GM21529 (cell line): ENCODE measurements around the gene CBX1.

Experiments
- ATAC-seq: cut with Tn5 transposase; IDR thresholded peaks from one replicate; pipeline ENCODE4 v1.9.1; 2021; ENCODE audit not compliant: unreplicated experiment

CBX1 gene

GRCh38 chr17:48101012-48101720 is at the start of gene CBX1:
CBX1 (minus strand) TSS chr17:48101478; CDS start chr17:48077004, 24,474 bp downstream.
- peak; percentile 82 for ATAC-seq

DNA sequence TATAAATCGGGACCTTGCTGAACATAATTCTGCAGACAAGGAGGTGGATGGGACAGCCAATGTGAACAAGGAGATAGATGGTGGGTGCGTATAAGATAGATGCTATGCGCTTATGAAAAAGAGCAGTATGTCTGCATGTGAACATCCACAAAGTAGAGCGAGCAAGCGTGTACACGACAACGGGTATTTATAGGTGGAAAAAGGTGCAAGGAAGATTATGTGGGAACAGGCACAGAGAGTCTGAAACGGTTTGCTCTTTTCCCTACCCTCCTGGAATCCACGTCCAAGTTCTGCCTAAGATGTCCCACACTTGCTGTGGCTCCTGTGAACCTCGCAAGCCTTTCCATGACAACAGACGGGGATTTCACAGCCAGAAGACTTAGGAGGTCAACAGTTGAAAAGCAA is 49.3 kb upstream of the CBX1 start:
- ATAC-seq: no peak

- ATAC-seq: no peak
Observed at GRCh38 chr17:48149787-48150463, 48.6 kb upstream of the CBX1 start.

GRCh38 chr17:48148854-48149786 is 47.8 kb upstream of the CBX1 start:
- ATAC-seq: no peak

- no peak for ATAC-seq
Observed at GRCh38 chr17:48148029-48148770, 46.9 kb upstream of the CBX1 start.

GRCh38 chr17:48144976-48145798 is 43.9 kb upstream of the CBX1 start:
- ATAC-seq: no peak

GRCh38 chr17:48144231-48144630 is 43.0 kb upstream of the CBX1 start:
- no peak for ATAC-seq

GRCh38 chr17:48143629-48144028 is 42.4 kb upstream of the CBX1 start:
- no peak for ATAC-seq

DNA sequence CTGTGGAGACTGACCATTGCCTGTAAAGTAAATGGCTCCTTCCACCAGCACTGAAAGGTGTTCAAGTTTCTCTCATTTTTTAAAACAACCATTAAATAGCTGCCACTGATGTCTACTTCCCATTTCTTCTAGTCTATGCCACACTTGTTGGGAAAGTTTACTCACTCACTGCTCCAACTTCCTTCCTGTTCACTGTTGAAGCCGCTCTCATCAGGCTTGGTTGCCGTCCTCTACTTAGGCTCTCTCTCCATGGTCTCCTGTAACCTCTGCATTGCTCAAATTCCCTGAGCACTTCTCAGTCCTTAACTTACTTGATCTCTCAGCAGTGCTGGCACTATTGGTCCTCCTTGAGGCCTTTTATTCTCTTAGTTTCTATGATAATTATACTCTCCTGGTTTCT is 38.7 kb upstream of the CBX1 start:
- no peak for ATAC-seq

DNA sequence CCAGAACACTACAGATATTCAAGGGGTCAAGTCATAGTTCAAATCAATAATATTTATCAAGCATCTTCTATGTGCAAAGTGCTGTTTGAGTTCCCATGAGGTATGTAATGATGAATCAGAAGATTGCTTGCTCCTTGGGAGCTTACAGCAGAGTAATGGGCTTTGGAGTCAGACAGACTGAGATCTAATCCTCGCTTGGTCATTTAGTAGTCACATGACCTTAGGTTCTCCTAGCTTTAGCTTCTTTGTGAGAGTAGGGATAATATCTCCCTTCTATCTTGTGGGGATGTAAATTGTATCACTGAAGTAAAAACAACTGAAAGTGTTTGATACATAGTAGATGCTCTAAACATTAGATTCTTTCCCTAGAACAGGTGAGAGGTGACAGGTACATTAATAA is 36.4 kb upstream of the CBX1 start:
- ATAC-seq: no peak

DNA sequence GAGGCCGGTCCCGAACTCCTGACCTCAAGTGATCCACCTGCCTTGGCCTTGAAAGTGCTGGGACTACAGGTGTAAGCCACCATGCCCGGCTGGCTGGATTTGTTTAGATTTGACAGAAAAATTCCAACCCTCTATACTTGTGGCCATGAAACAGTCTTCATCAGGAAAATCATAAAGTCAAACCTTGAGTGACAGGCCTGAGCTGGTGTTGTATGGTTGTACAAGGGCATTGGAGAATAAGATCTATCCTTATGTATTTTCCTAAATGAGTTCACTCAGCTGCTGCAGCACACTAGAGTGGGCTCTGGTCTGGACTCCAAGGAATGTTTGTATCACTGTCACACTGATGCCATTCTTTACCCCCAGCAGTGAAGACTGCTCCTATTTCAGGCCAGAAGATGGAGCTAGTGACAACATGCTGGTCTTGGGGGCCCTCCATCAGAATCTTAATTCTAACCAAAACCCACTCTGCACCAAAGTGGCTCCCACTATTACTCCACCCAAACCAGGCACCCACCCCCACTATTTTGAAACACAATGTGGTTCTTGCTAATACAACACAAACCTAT is 33.7 kb upstream of the CBX1 start:
- ATAC-seq: no peak

DNA sequence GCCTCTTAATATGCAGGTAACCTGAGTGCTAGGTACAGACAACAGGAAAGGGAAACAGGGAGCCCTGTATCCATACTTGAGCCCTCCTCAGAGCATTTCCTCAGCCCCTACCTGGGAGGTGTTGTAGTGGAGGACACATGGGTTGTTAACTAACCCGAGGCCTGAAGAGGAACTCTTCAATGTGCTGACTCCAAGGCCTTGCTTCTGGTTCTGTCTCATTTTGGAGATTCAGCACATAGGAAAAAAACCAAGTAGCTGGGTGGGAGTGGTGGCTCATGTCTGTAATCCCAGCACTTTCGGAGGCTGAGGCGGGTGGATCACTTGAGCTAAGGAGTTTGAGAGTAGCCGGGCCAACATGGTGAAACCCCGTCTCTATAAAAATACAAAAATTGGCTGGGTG is 31.1 kb upstream of the CBX1 start:
- no peak for ATAC-seq

DNA sequence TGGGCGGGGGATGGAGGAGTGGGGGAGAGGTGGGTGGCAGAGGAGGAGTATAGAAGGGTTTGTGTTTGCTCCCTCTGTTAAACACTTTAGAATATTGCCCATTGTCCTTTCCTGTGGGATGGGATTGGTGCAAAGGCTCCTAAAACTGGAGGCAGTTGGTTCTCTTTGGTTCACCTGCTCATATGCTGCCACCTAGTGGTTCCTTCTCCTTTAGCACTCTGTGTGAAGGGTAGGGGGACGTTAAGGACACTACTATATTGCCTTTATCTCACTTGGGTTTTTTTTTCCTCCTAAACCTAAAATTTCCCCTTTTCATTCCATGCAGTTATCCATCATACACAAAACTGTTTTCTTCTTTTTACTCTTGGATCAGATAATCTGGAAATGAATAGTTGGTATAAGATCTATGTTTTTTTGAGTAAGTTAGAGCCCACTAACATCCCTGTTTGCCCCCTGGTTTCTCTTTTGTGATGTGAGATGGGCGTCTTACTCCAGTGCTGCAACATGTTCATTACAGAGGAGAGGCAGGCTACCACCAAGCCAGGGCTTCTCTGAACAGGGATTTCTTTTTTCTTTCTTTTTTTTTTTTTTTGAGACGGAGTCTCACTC is 30.0 kb upstream of the CBX1 start:
- ATAC-seq: no peak

- no peak for ATAC-seq
Observed at GRCh38 chr17:48129981-48130380, 28.7 kb upstream of the CBX1 start.

GRCh38 chr17:48128400-48128799 is 27.1 kb upstream of the CBX1 start:
- no peak for ATAC-seq

DNA sequence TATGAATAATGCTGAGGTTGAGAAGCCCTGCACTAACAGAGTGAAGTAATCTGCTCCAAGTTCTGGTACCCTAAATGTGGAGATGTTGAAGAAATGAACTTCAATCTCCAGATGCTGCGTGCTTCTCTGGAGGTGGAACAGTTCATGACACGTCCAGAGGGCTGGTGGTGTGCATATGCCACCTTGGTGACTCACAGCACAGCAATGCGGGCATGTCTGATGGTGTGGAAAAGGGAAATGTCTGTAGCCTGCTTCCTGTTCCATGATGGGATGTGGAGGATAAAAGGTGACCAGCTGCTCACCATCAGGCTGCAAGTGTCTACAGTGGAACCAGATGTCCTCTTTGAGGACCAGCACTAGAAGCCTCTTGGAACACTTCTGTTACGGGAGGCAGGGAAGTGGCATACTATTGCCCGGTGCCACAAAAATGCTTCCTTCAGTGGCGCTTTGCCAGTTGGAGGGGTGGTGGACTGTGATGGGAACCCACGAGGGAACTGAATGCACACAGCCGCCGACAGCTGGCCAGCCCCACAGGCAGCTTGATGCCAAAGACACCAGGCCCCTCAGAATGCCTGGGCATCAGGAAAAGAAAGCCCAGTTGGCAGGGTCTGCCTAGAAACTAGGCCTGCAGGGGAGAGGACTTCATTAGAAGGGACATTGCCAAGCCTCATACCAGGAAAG is 26.2 kb upstream of the CBX1 start:
- no peak for ATAC-seq

DNA sequence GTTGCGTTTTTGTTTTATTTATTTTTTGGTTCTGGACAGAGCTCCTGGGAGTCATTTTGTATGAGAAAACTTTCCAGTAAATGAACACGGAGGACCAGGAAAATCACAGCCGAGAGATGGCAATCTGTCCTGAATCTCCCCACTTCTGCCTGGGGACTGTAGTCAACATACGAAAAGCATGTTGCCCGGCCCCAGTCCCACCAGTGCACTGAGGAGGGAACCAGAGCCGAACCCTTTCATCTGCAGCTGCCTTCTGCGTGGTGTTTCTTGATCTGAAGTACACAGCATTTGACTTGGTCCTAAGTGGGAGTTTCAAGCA is 25.2 kb upstream of the CBX1 start:
- ATAC-seq: no peak

GRCh38 chr17:48125829-48126531 is 24.7 kb upstream of the CBX1 start:
- no peak for ATAC-seq
